Measurements from ENCODE around the gene SH3GL1.

Gene SH3GL1

DNA sequence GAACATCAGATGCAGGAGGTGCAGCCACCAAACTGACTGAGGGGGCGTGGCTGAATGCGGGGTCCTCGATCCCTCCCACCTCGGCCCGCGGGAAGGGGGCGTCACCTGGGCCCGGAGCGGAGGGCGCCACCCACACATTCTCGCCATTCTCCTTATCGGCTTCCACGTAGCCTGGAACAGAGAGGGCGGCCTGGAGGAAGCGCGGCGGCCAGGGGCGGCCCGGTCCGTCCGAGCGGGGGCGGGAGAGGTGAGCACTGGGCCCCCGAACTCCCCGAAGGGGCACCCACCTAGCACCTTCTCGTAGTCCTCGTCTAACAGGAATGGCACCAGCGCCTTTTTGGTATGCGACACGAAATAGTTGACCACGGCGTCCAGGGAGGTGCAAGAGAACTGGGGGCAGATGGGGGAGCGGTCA, 73.5 kb downstream of the SH3GL1 start:
- peaks cover 3% of the 10 kb centered on the region for H3K4me1 ChIP-seq (ENCODE audit: control insufficient read depth, insufficient read depth, low read length)
- H3K9me3 ChIP-seq (ENCODE audit: control insufficient read depth, low read length) = no peaks in the 10 kb centered on the region
- H3K4me3 ChIP-seq (ENCODE audit: insufficient read depth, low read depth, low read length) = peak overlapping the region; percentile 26
- no peaks in the 10 kb centered on the region for H3K36me3 ChIP-seq (ENCODE audit: control insufficient read depth, insufficient read depth, low read length)
- no peak overlapping the region for H3K27ac ChIP-seq (ENCODE audit: insufficient read depth, low read depth, low read length, poor library complexity, severe bottlenecking)
- peaks cover 18% of the 10 kb centered on the region for H3K27me3 ChIP-seq (ENCODE audit: control insufficient read depth, insufficient read depth, low read length, poor library complexity, severe bottlenecking)
- 7 to 8% methylated on average over 33 of the region's 33 CpGs for WGBS, 2 experiments

DNA sequence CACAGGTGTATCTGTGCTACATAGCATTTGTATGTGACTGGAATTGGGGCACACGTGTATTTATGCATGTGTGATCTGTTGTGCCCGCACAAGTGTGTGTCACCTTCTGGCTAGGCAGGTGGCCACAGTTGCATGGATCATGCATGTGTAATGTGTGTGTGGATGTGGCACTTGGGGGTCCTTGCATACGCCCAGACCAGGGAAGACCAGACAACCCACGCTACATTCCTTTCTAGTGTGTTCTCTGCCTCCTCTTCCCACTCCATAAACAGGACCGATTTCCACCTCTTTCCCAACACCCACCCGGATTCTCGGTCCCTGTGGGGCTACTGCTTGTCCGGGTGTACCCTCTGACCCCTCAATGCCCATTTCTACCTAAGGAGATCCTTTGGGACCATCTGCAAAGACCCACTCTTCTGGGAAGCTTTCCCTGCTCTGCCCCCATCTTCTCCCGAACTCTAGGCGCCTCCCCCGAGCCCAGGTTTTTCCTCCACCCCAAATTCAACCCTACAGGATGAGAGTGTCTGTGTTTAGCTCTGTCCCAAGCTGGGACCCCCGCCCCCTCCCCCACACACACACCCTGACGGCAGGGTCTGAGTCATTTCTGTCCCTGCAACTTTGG, 74.0 kb downstream of the SH3GL1 start:
- no peaks in the 10 kb centered on the region for H3K36me3 ChIP-seq (ENCODE audit: control insufficient read depth, insufficient read depth, low read length)
- H3K9me3 ChIP-seq (ENCODE audit: control insufficient read depth, low read length) = no peaks in the 10 kb centered on the region
- peak overlapping the region; percentile 26 for H3K4me3 ChIP-seq (ENCODE audit: insufficient read depth, low read depth, low read length)
- 64 to 67% methylated on average over 13 of the region's 13 CpGs for WGBS, 2 experiments
- no peak overlapping the region for H3K27ac ChIP-seq (ENCODE audit: insufficient read depth, low read depth, low read length, poor library complexity, severe bottlenecking)
- peaks cover 3% of the 10 kb centered on the region for H3K4me1 ChIP-seq (ENCODE audit: control insufficient read depth, insufficient read depth, low read length)
- H3K27me3 ChIP-seq (ENCODE audit: control insufficient read depth, insufficient read depth, low read length, poor library complexity, severe bottlenecking) = peaks cover 18% of the 10 kb centered on the region

DNA sequence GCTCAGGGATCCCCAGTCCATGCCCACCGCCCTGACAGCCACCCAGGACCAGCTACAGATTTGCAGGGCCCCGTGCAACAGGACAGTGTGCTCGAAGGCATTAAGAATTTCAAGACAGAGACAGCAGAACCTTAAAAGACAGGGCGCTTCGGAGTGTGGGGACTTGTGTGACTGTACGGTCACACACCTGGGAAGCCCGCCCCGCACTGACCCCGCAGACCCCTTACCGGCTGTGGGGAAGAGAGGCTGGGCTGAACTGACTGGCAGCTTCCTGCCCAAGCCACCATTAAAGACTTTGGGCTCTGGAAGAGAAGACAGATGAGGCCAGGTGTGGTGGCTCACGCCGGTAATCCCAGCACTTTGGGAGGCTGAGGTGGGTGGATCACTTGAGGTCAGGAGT, 76.1 kb downstream of the SH3GL1 start:
- Histone ChIP-seq H3K4me3 (ENCODE audit: insufficient read depth, low read depth, low read length) (no peak overlapping the region), H3K9me3 (ENCODE audit: control insufficient read depth, low read length) (no peaks in the 10 kb centered on the region), H3K27ac (ENCODE audit: insufficient read depth, low read depth, low read length, poor library complexity, severe bottlenecking) (no peak overlapping the region), H3K4me1 (ENCODE audit: control insufficient read depth, insufficient read depth, low read length) (peaks cover 2% of the 10 kb centered on the region), H3K36me3 (ENCODE audit: control insufficient read depth, insufficient read depth, low read length) (no peaks in the 10 kb centered on the region), H3K27me3 (ENCODE audit: control insufficient read depth, insufficient read depth, low read length, poor library complexity, severe bottlenecking) (peaks cover 18% of the 10 kb centered on the region)
- 95% methylated on average over 12 of the region's 12 CpGs for WGBS, 2 experiments

DNA sequence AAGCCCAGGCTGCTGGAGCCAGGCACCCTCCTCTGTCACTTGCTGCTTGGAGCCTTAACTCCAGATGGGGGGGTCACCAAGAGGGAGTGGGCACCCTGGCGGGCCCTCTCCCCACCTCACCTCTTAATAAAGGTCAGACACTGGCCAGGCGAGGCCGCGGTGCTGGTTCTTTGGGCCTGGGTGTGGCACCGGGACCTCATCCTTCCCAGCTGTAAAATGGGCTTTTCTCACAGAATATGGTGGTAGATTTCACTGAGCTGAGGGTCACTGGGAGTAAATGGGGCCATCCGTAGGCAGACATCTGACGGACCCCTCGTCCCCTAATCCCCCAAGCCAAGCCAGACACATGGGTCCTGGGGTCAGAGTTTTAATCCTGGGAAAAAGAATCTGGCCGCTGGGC, 76.7 kb downstream of the SH3GL1 start:
- 95 to 96% methylated on average over 9 of the region's 9 CpGs for WGBS, 2 experiments
- H3K27ac ChIP-seq (ENCODE audit: insufficient read depth, low read depth, low read length, poor library complexity, severe bottlenecking) = no peak overlapping the region
- no peak overlapping the region for H3K4me3 ChIP-seq (ENCODE audit: insufficient read depth, low read depth, low read length)

DNA sequence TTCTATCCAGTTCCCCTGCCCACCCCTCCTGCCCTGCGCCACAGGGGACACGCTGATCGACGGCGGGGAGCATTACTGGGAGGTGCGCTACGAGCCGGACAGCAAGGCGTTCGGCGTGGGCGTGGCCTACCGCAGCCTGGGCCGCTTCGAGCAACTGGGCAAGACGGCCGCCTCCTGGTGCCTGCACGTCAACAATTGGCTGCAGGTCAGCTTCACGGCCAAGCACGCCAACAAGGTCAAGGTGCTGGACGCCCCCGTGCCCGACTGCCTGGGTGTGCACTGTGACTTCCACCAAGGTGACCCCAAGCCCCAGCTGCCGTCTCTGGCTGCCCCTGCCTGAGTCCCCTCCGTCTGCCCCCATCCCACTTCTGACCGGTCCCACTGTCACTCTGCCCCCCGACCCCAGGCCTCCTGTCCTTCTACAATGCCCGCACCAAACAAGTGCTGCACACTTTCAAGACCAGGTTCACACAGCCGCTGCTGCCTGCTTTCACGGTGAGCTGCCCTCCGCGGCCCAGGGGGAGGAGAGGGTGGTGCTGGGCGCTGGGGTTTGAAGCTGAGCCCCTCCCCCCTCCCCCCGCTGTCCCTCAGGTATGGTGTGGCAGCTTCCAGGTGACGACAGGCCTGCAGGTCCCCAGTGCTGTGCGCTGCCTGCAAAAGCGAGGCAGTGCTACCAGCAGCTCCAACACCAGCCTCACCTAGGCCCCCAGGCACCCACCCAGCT, 77.2 kb downstream of the SH3GL1 start:
- Histone ChIP-seq H3K9me3 (ENCODE audit: control insufficient read depth, low read length) (peaks cover 3% of the 10 kb centered on the region), H3K36me3 (ENCODE audit: control insufficient read depth, insufficient read depth, low read length) (peaks cover 11% of the 10 kb centered on the region), H3K27me3 (ENCODE audit: control insufficient read depth, insufficient read depth, low read length, poor library complexity, severe bottlenecking) (peaks cover 18% of the 10 kb centered on the region), H3K4me3 (ENCODE audit: insufficient read depth, low read depth, low read length) (no peak overlapping the region), H3K4me1 (ENCODE audit: control insufficient read depth, insufficient read depth, low read length) (no peaks in the 10 kb centered on the region), H3K27ac (ENCODE audit: insufficient read depth, low read depth, low read length, poor library complexity, severe bottlenecking) (no peak overlapping the region)
- WGBS, 2 experiments = 92 to 94% methylated on average over 36 to 37 of the region's 37 CpGs

More for the DNA sequence above, 76.7 kb downstream of the SH3GL1 start:
- H3K27me3 ChIP-seq (ENCODE audit: control insufficient read depth, insufficient read depth, low read length, poor library complexity, severe bottlenecking) = peaks cover 18% of the 10 kb centered on the region
- H3K4me1 ChIP-seq (ENCODE audit: control insufficient read depth, insufficient read depth, low read length) = no peaks in the 10 kb centered on the region
- H3K9me3 ChIP-seq (ENCODE audit: control insufficient read depth, low read length) = peaks cover 3% of the 10 kb centered on the region
- H3K36me3 ChIP-seq (ENCODE audit: control insufficient read depth, insufficient read depth, low read length) = peaks cover 5% of the 10 kb centered on the region

DNA sequence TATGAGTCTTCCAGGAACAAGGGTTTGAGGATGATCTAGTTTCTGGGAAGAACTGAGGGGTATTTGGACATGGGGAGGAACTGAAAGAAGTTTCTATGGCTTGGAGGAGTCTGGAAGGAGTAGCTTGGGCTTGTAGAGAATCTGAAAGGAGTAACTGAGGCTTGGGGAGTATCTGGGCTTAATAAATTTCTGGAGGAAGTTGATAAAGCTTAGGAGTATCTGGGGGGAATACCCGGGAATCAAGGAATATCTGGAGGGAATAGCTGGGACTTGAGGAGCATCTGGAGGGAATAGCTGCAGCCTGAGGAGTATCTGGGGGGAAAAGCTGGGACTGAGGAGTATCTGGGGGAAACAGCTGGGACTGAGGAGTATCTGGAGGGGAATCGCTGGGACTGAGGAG, 79.9 kb downstream of the SH3GL1 start:
- Histone ChIP-seq H3K4me3 (ENCODE audit: insufficient read depth, low read depth, low read length) (no peak overlapping the region), H3K9me3 (ENCODE audit: control insufficient read depth, low read length) (peaks cover 3% of the 10 kb centered on the region), H3K27ac (ENCODE audit: insufficient read depth, low read depth, low read length, poor library complexity, severe bottlenecking) (no peak overlapping the region), H3K27me3 (ENCODE audit: control insufficient read depth, insufficient read depth, low read length, poor library complexity, severe bottlenecking) (no peaks in the 10 kb centered on the region), H3K4me1 (ENCODE audit: control insufficient read depth, insufficient read depth, low read length) (no peaks in the 10 kb centered on the region), H3K36me3 (ENCODE audit: control insufficient read depth, insufficient read depth, low read length) (peaks cover 24% of the 10 kb centered on the region)
- WGBS, 2 experiments = 94 to 97% methylated on average over 2 of the region's 2 CpGs

DNA sequence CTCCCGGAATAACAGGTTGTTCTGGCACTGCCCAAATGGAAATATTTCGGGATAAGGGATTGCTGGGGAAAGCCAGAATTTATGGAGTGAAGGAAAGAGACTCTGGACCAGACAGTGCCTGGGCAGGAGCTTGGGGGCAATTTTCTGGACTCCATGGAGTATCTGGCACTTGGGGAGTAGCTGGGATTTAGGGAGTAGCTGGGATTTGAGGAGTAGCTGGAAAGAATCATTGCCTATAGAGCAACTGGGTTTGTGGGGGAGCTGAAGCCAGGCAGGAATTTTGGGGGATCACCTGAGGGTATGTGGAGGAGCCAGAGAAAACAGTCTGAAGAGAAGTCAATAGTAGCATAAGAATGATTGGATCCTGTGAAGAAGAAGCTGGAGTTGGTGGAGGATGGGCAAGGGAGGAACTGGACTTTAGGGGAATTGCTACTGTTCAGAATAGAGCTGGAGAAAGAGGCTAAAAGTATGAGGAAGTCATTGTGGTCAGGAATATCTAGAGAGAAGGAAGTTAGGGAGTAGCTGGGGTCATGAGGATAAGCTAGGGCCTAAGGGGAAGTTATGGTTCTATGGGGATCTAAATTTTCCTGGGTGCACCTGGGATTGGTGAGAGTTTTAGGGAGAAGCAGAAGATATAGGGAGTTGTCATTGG, 81.2 kb downstream of the SH3GL1 start:
- no peak overlapping the region for H3K4me3 ChIP-seq (ENCODE audit: insufficient read depth, low read depth, low read length)
- H3K27me3 ChIP-seq (ENCODE audit: control insufficient read depth, insufficient read depth, low read length, poor library complexity, severe bottlenecking) = no peaks in the 10 kb centered on the region
- H3K27ac ChIP-seq (ENCODE audit: insufficient read depth, low read depth, low read length, poor library complexity, severe bottlenecking) = no peak overlapping the region
- H3K4me1 ChIP-seq (ENCODE audit: control insufficient read depth, insufficient read depth, low read length) = no peaks in the 10 kb centered on the region
- peaks cover 25% of the 10 kb centered on the region for H3K36me3 ChIP-seq (ENCODE audit: control insufficient read depth, insufficient read depth, low read length)
- WGBS, 2 experiments = 95 to 97% methylated on average over 2 of the region's 2 CpGs
- H3K9me3 ChIP-seq (ENCODE audit: control insufficient read depth, low read length) = peaks cover 3% of the 10 kb centered on the region

DNA sequence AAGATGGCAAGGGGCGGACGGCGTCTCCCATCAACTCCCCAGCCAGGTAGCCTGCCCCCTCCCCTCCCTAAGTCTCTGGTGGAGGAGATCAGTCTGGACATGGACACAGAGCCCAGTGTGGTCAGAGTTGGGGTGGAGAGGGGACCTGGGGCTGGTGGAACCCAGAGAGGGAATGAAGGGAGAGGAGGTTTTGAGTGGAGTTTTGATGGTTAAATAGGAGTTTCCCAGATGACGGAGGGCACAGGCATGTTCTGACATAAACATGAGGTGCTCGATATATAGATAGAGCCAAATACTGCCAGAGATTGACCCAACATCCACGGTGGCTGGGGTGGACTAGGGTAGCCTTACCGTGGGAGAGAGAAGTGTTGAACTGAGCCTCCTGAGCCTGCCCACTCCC, 81.9 kb downstream of the SH3GL1 start:
- Histone ChIP-seq H3K4me3 (ENCODE audit: insufficient read depth, low read depth, low read length) (no peak overlapping the region), H3K4me1 (ENCODE audit: control insufficient read depth, insufficient read depth, low read length) (no peaks in the 10 kb centered on the region), H3K9me3 (ENCODE audit: control insufficient read depth, low read length) (peaks cover 3% of the 10 kb centered on the region), H3K36me3 (ENCODE audit: control insufficient read depth, insufficient read depth, low read length) (peaks cover 27% of the 10 kb centered on the region), H3K27ac (ENCODE audit: insufficient read depth, low read depth, low read length, poor library complexity, severe bottlenecking) (no peak overlapping the region), H3K27me3 (ENCODE audit: control insufficient read depth, insufficient read depth, low read length, poor library complexity, severe bottlenecking) (no peaks in the 10 kb centered on the region)
- 97% methylated on average over 7 of the region's 7 CpGs for WGBS, 2 experiments

DNA sequence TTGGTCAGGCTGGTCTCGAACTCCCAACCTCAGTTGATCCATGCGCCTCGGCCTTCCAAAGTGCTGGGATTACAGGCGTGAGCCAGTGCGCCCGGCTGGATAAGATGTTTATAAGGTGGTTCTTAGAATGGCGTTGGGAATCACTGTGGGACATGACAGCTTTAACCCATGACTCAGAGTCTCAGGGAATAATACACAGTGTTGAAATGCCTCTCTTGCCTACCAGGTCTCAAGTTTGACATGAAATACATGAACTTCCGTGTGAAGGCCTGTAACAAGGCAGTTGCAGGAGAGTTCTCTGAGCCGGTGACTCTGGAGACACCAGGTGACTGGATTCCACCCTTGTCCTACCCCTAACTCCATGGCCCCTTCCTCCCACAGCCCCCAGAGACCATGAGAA, 83.4 kb downstream of the SH3GL1 start:
- Histone ChIP-seq H3K27ac (ENCODE audit: insufficient read depth, low read depth, low read length, poor library complexity, severe bottlenecking) (no peak overlapping the region), H3K4me1 (ENCODE audit: control insufficient read depth, insufficient read depth, low read length) (no peaks in the 10 kb centered on the region), H3K4me3 (ENCODE audit: insufficient read depth, low read depth, low read length) (no peak overlapping the region), H3K9me3 (ENCODE audit: control insufficient read depth, low read length) (peaks cover 3% of the 10 kb centered on the region), H3K36me3 (ENCODE audit: control insufficient read depth, insufficient read depth, low read length) (peaks cover 34% of the 10 kb centered on the region), H3K27me3 (ENCODE audit: control insufficient read depth, insufficient read depth, low read length, poor library complexity, severe bottlenecking) (no peaks in the 10 kb centered on the region)
- 94% methylated on average over 9 of the region's 9 CpGs for WGBS, 2 experiments

DNA sequence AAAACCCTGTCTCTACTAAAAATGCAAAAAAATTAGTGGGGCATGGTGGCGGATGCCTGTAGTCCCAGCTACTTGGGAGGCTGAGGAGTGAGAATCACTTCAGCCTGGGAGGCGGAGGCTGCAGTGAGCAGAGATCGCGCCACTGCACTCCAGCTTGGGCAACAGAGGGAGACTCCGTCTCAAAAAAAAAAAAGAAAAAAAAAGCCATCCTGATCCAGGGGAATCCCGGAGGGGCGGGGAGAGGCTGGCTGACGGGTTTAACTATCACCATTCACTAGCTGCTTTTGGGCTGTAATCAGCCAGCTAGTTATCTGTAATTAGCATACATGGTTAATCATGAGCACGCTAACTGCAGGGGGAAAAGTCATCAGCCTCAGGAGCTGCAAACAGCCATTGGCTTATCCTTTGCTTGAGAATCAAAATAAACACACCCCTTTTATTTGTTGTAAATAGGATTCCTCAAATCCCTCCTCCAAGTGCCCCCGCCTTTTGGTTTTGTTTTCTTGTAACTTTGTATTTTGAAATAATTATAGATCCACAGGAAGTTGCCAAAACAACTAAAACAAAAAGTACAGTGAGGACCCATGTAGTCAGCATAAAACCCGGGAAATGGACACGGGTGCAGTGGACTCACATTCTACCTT, 86.4 kb downstream of the SH3GL1 start:
- peaks cover 45% of the 10 kb centered on the region for H3K36me3 ChIP-seq (ENCODE audit: control insufficient read depth, insufficient read depth, low read length)
- whole genome bisulfite sequencing, 2 experiments = 86 to 91% methylated on average over 11 of the region's 12 CpGs
- H3K27ac ChIP-seq (ENCODE audit: insufficient read depth, low read depth, low read length, poor library complexity, severe bottlenecking) = no peak overlapping the region
- no peak overlapping the region for H3K4me3 ChIP-seq (ENCODE audit: insufficient read depth, low read depth, low read length)
- peaks cover 3% of the 10 kb centered on the region for H3K9me3 ChIP-seq (ENCODE audit: control insufficient read depth, low read length)
- no peaks in the 10 kb centered on the region for H3K27me3 ChIP-seq (ENCODE audit: control insufficient read depth, insufficient read depth, low read length, poor library complexity, severe bottlenecking)
- H3K4me1 ChIP-seq (ENCODE audit: control insufficient read depth, insufficient read depth, low read length) = no peaks in the 10 kb centered on the region

All from ectodermal cell (in vitro differentiated cells).